ENCODE data around the gene FAM13A.
"Not testable (repeated sequence)": the region's sequence is repeated elsewhere in the genome, so short reads cannot be mapped to it uniquely, and the experiment has no call there.

Gene FAM13A

GRCh38 chr4:89077761-89078160, 20.8 kb upstream of the FAM13A start:
- no peak for TF ChIP-seq CTCF (IDR thresholded peaks at IDR 0.05; ENCODE audit: low read depth, low read length)
- H3K4me3 ChIP-seq (ENCODE audit: low read depth, low read length) = no peak overlapping the region

- H3K4me3 ChIP-seq (ENCODE audit: low read depth, low read length) = no peak overlapping the region
- no peak for TF ChIP-seq CTCF (IDR thresholded peaks at IDR 0.05; ENCODE audit: low read depth, low read length)
These were observed 15.9 kb upstream of the FAM13A start for GRCh38 chr4:89072921-89073320.

GRCh38 chr4:89071311-89071710, 14.3 kb upstream of the FAM13A start:
- no peak overlapping the region for H3K4me3 ChIP-seq (ENCODE audit: low read depth, low read length)
- TF ChIP-seq CTCF (IDR thresholded peaks at IDR 0.05; ENCODE audit: low read depth, low read length) = no peak

- H3K4me3 ChIP-seq (ENCODE audit: low read depth, low read length) = no peak overlapping the region
- no peak for TF ChIP-seq CTCF (IDR thresholded peaks at IDR 0.05; ENCODE audit: low read depth, low read length)
These were observed 13.1 kb upstream of the FAM13A start for GRCh38 chr4:89070041-89070440.

GRCh38 chr4:89069481-89069880, 12.5 kb upstream of the FAM13A start:
- no peak for TF ChIP-seq CTCF (IDR thresholded peaks at IDR 0.05; ENCODE audit: low read depth, low read length)
- H3K4me3 ChIP-seq (ENCODE audit: low read depth, low read length) = no peak overlapping the region

- no peak for TF ChIP-seq CTCF (IDR thresholded peaks at IDR 0.05; ENCODE audit: low read depth, low read length)
- no peak overlapping the region for H3K4me3 ChIP-seq (ENCODE audit: low read depth, low read length)
These were observed 10.4 kb upstream of the FAM13A start for GRCh38 chr4:89067417-89067816.

- H3K4me3 ChIP-seq (ENCODE audit: low read depth, low read length) = no peak overlapping the region
- TF ChIP-seq CTCF (IDR thresholded peaks at IDR 0.05; ENCODE audit: low read depth, low read length) = no peak
These were observed 7.9 kb upstream of the FAM13A start for GRCh38 chr4:89064848-89065247.

- not testable (repeated sequence) for H3K4me3 ChIP-seq (ENCODE audit: low read depth, low read length)
These were observed 859 bp upstream of the FAM13A start for GRCh38 chr4:89057844-89058243.
